ENCODE results near the gene GLIPR1L2. TPM values are rescaled to one million over a fixed set of nuclear protein-coding genes. Genes with fewer than 3 reads are reported as not detected.

The GLIPR1L2 gene
- total RNA-seq, 4 donors from 2014 or later = 0.95 TPM; not detected in 3

GRCh38 chr12:75361408-75361807 is 29.5 kb upstream of the GLIPR1L2 start:
- H3K4me3 ChIP-seq = no peak overlapping the region
- intact Hi-C loops (cut with DNase I; ENCODE audit: low total_unique reads) (no loop called here), in situ Hi-C loops (cut with MboI; ENCODE audit: low pct_ligation_motif_present in 1 of 4, low pct_unique_long_range_greater_than_20kb in 1 of 4, low sequenced_read_pairs in 3 of 4) (no loop called here)
- H3K9me3 ChIP-seq = no peaks in the 10 kb centered on the region
- DNase-seq = no peak
- no peaks in the 10 kb centered on the region for H3K27me3 ChIP-seq
- WGBS, 2 donors (ENCODE audit: low coverage in 1 of 2) = 44% methylated on average over 1 of the region's 1 CpG; no CpG with 5 or more reads in 1 of the 2 donors
- TF ChIP-seq, protein P1, sequence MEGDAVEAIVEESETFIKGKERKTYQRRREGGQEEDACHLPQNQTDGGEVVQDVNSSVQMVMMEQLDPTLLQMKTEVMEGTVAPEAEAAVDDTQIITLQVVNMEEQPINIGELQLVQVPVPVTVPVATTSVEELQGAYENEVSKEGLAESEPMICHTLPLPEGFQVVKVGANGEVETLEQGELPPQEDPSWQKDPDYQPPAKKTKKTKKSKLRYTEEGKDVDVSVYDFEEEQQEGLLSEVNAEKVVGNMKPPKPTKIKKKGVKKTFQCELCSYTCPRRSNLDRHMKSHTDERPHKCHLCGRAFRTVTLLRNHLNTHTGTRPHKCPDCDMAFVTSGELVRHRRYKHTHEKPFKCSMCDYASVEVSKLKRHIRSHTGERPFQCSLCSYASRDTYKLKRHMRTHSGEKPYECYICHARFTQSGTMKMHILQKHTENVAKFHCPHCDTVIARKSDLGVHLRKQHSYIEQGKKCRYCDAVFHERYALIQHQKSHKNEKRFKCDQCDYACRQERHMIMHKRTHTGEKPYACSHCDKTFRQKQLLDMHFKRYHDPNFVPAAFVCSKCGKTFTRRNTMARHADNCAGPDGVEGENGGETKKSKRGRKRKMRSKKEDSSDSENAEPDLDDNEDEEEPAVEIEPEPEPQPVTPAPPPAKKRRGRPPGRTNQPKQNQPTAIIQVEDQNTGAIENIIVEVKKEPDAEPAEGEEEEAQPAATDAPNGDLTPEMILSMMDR (IDR thresholded peaks at IDR 0.05) = no peak
- TF ChIP-seq POLR2AphosphoS5 (IDR thresholded peaks at IDR 0.05) (no peak), POLR2A (IDR thresholded peaks at IDR 0.05) (no peak), EP300 (IDR thresholded peaks at IDR 0.05; ENCODE audit: low read depth) (no peak)
- H3K4me1 ChIP-seq = peaks cover 0 to 3% (median 0%) of the 10 kb centered on the region in 4 donors
- no peak overlapping the region for H3K27ac ChIP-seq
- no peaks in the 10 kb centered on the region for H3K36me3 ChIP-seq

GRCh38 chr12:75364919-75365318 is 26.0 kb upstream of the GLIPR1L2 start:
- no peak for DNase-seq
- Histone ChIP-seq H3K4me1 (peaks cover 0 to 4% (median 0%) of the 10 kb centered on the region in 4 donors), H3K36me3 (no peaks in the 10 kb centered on the region), H3K27ac (no peak overlapping the region), H3K9me3 (no peaks in the 10 kb centered on the region), H3K27me3 (no peaks in the 10 kb centered on the region), H3K4me3 (no peak overlapping the region)
- intact Hi-C loops (cut with DNase I; ENCODE audit: low total_unique reads) = no loop called here
- TF ChIP-seq POLR2AphosphoS5 (IDR thresholded peaks at IDR 0.05) = no peak
- TF ChIP-seq, protein P1 (IDR thresholded peaks at IDR 0.05) = no peak
- TF ChIP-seq POLR2A (IDR thresholded peaks at IDR 0.05) = no peak
- in situ Hi-C loops (cut with MboI; ENCODE audit: low pct_ligation_motif_present in 1 of 4, low pct_unique_long_range_greater_than_20kb in 1 of 4, low sequenced_read_pairs in 3 of 4) = no loop called here

DNA sequence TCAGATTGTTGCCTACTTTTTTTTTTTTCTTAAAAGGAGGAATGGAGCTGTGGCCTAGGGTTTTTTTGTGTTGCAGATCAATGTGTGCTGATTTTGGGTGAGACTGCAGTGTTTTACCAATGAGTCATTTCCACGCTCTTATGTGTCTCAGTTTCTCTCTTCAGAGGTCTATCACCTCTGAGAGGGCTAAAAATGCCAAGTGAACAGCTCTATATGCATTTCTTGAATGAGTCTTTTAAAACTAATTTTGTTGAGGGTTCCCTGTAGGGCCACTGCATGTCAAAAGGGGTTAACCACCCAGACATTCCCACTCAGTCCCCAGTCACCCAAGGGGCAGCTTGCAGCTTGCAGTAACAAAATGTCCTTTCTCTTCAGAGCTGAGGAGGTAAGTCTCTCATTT is 24.3 kb upstream of the GLIPR1L2 start:
- intact Hi-C loops (cut with DNase I; ENCODE audit: low total_unique reads) = no loop called here
- Histone ChIP-seq H3K4me1 (peaks cover 0 to 4% (median 0%) of the 10 kb centered on the region in 4 donors), H3K36me3 (no peaks in the 10 kb centered on the region), H3K27me3 (no peaks in the 10 kb centered on the region), H3K4me3 (no peak overlapping the region), H3K27ac (no peak overlapping the region), H3K9me3 (no peaks in the 10 kb centered on the region)
- in situ Hi-C loops (cut with MboI; ENCODE audit: low pct_ligation_motif_present in 1 of 4, low pct_unique_long_range_greater_than_20kb in 1 of 4, low sequenced_read_pairs in 3 of 4) = no loop called here
- WGBS, 2 donors (ENCODE audit: low coverage in 1 of 2) = 86 to 91% methylated on average over 1 of the region's 1 CpG
- DNase-seq = no peak
- TF ChIP-seq, protein P1 (IDR thresholded peaks at IDR 0.05) = no peak

DNA sequence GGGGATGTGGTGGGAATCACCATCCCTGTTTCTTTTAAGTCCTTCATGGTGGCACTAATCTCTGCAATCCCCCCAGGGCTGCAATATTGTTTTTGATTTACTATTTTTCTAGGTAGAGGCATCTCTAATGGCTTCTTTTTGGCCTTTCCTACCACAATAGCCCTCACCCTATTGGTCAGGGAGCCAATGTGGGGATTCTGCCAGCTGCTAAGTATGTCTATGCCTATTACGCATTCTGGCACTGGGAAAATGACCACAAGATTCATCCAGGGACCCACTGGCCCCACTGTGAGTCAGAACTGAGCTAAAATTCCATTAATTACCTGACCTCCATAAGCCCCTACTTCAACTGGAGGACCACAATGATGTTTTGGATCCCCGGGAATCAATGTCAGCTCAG is 15.9 kb upstream of the GLIPR1L2 start:
- Histone ChIP-seq H3K36me3 (no peaks in the 10 kb centered on the region), H3K9me3 (no peaks in the 10 kb centered on the region), H3K27ac (no peak overlapping the region), H3K4me3 (no peak overlapping the region), H3K27me3 (no peaks in the 10 kb centered on the region), H3K4me1 (no peaks in the 10 kb centered on the region)
- TF ChIP-seq POLR2AphosphoS5 (IDR thresholded peaks at IDR 0.05) = no peak
- TF ChIP-seq EP300 (IDR thresholded peaks at IDR 0.05; ENCODE audit: low read depth) = no peak
- no peak for TF ChIP-seq POLR2A (IDR thresholded peaks at IDR 0.05)
- TF ChIP-seq, protein P1 (IDR thresholded peaks at IDR 0.05) = no peak
- DNase-seq = no peak
- 100% methylated on average over 2 of the region's 2 CpGs; no CpG with 5 or more reads in 1 of the 2 donors for WGBS, 2 donors (ENCODE audit: low coverage in 1 of 2)
- intact Hi-C loops (cut with DNase I; ENCODE audit: low total_unique reads) (no loop called here), in situ Hi-C loops (cut with MboI; ENCODE audit: low pct_ligation_motif_present in 1 of 4, low pct_unique_long_range_greater_than_20kb in 1 of 4, low sequenced_read_pairs in 3 of 4) (no loop called here)
